Uterus (tissue), 2 donors: ENCODE data around the gene PTPRG.

ENCODE experiments used
- POLR2A ChIP-seq, 2 donors: fragments of 450-650 bp; IDR thresholded peaks; one replicate each; pipeline ENCODE4 v1.6.1; 2016; ENCODE audit warnings: antibody characterized with exemption in 2 of 2, mild to moderate bottlenecking in 1 of 2, moderate library complexity in 1 of 2
- TF ChIP-seq, protein P1 (sequence below), 4 experiments: fragments of 200-600 bp in 2 of 4; fragments of 450-650 bp in 2 of 4; sonication (generic) in 2 of 4; IDR thresholded peaks; one replicate each; pipeline ENCODE4 v1.5.1; 2016 to 2019; ENCODE audit warnings: antibody characterized with exemption in 4 of 4, mild to moderate bottlenecking in 2 of 4, moderate library complexity in 1 of 4

DNA sequence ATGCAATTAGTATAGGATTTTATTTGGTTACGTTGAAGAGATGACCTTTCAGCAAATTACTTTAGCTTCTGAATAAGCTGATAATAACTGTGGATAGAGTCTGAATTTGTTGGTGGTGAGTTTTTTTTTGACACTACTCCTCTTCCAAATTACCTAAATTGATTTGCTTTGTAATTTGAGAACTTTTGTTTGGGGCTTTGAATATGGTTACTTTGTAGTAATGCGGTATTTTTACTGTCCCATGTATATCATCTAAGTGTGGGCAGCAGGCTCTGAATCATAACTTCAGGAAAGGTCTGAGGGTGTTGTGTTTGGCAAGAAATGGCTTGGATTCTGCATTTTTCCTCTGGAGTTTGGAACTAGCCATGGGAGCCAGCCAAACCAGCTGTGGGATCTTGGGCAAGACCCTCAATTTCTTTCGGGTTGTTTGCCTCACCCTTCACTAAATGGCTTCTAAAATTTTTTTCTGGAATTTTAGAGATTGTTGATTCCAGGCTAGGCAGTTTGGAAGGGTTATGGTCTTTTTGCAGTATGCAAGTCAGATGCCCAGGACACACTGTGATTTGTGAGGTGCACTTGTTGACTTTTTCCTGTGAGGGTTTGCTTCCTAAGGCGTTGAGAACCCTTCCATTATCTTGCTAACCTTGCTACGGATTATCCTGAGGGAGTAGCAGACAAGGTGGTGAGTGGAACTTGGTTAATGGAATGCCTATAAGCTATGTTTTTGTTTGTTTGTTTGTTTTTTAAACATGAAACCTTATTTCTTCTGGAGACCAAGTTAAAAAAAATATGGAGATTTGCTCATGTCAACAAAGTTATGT lies 10.4 kb downstream of the PTPRG start:
- TF ChIP-seq, protein P1, sequence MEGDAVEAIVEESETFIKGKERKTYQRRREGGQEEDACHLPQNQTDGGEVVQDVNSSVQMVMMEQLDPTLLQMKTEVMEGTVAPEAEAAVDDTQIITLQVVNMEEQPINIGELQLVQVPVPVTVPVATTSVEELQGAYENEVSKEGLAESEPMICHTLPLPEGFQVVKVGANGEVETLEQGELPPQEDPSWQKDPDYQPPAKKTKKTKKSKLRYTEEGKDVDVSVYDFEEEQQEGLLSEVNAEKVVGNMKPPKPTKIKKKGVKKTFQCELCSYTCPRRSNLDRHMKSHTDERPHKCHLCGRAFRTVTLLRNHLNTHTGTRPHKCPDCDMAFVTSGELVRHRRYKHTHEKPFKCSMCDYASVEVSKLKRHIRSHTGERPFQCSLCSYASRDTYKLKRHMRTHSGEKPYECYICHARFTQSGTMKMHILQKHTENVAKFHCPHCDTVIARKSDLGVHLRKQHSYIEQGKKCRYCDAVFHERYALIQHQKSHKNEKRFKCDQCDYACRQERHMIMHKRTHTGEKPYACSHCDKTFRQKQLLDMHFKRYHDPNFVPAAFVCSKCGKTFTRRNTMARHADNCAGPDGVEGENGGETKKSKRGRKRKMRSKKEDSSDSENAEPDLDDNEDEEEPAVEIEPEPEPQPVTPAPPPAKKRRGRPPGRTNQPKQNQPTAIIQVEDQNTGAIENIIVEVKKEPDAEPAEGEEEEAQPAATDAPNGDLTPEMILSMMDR (IDR thresholded peaks at IDR 0.05): no peak
- no peak for TF ChIP-seq POLR2A (IDR thresholded peaks at IDR 0.05)
